ENCODE data around the gene PDHA1. TPM values are rescaled to one million over a fixed set of nuclear protein-coding genes. Genes with fewer than 3 reads are reported as not detected.

The PDHA1 gene
- total RNA-seq (2021): 214 and 219 TPM in 2 replicates
- long read RNA-seq, transcript PDHA1-204 (12 exons, 3,484 nt): minor isoform, 31 of 1,086 reads
- long read RNA-seq, transcript PDHA1-206 (11 exons, 3,310 nt): major isoform, 982 of 1,086 reads
- long read RNA-seq, transcript PDHA1-212 (10 exons, 3,277 nt): minor isoform, 12 of 1,086 reads
- long read RNA-seq, transcript PDHA1-213 (11 exons, 3,391 nt): minor isoform, 10 of 1,086 reads
- long read RNA-seq, partial matches to known transcripts: 20 of 1,086 reads
- long read RNA-seq, other reads (novel, unspliced or antisense): 31 of 1,086 reads

DNA sequence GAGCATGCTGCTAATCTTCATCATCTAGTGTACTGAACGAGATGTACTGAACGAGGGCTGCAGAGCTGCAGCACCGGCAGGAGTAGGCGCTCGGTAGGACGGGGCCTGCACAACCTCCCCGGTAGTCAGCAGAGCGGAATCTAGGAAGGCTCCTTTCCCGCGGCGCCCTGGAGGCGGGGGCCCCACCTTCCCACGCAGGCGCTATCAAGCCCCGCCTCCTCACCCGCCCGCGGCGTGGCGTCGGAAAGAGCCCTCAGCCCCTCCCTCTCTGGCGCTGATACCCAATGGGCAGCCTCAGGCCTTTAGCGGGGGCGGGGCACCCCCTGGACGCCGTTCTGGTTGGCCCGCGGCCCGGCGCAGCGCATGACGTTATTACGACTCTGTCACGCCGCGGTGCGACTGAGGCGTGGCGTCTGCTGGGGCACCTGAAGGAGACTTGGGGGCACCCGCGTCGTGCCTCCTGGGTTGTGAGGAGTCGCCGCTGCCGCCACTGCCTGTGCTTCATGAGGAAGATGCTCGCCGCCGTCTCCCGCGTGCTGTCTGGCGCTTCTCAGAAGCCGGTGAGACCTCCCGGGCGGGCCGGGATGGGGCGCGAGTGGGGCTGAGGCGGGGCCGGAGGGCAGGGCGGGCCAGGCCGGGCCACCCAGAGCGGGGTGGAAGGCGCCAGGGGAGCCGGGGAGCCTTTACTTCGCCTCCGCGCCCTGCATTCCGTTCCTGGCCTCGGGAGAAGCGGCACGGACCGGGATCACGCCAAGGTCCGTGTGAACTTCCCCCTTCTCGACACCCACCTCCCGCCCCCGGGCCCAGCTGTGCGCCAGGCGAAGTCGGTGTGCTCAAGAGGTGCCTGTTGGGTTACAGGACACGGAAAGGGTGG lies at the start of gene PDHA1:
Gene PDHA1, plus strand, starts transcription at position 393 of the 874 bp plus-strand sequence. Its CDS starts 111 bp downstream, at position 504.
- Histone ChIP-seq H3K18ac (ENCODE audit: insufficient read length, low read depth, low read length) (no peak within 1 kb of the TSS), H4K5ac (ENCODE audit: insufficient read length, low read depth, low read length) (no peak within 1 kb of the TSS), H3K9me3 (ENCODE audit: control insufficient read depth, low read depth, low read length) (peaks cover 15% of the 10 kb centered on the region), H3T11ph (ENCODE audit: low read length) (no peak within 1 kb of the TSS), H3K14ac (ENCODE audit: insufficient read depth, low read length) (no peak within 1 kb of the TSS), H2BK20ac (ENCODE audit: low read depth, low read length, poor library complexity, severe bottlenecking) (no peak within 1 kb of the TSS), H2AFZ (ENCODE audit: low read length) (no peak within 1 kb of the TSS), H3K27ac (ENCODE audit: insufficient read length, low read depth, low read length) (no peak within 1 kb of the TSS), H2BK15ac (ENCODE audit: low read depth, low read length) (no peak within 1 kb of the TSS), H3K23me2 (ENCODE audit: insufficient read length, low read depth, low read length, poor library complexity, severe bottlenecking) (no peaks in the 10 kb centered on the region), H4K91ac (ENCODE audit: insufficient read length, low read depth, low read length) (no peak within 1 kb of the TSS), H3K4ac (ENCODE audit: low read depth, low read length) (no peak within 1 kb of the TSS), H3K79me1 (ENCODE audit: insufficient read depth, low read depth, low read length, poor library complexity, severe bottlenecking) (no peaks in the 10 kb centered on the region), H3K4me1 (ENCODE audit: insufficient read depth, low read length) (no peaks in the 10 kb centered on the region; the same call in 1 of the 2 replicates), H3K9ac (ENCODE audit: extremely low read depth, insufficient read length, low read length) (peak within 1 kb of the TSS; percentile 34), H3K79me2 (ENCODE audit: insufficient read depth, low read length) (peaks cover 11% of the 10 kb centered on the region), H2BK120ac (ENCODE audit: low read depth, low read length, poor library complexity, severe bottlenecking) (no peak within 1 kb of the TSS), H4K20me1 (ENCODE audit: control insufficient read depth, insufficient read depth, insufficient read length) (no peaks in the 10 kb centered on the region), H4K8ac (replicated peaks; ENCODE audit: insufficient read length, low read depth, low read length) (no peak within 1 kb of the TSS), H3K27me3 (ENCODE audit: insufficient read depth, low read length) (no peaks in the 10 kb centered on the region), H3K4me2 (ENCODE audit: insufficient read depth, insufficient read length, low read length) (peak within 1 kb of the TSS; percentile 48), H3K56ac (ENCODE audit: insufficient read length, low read depth, low read length) (no peak within 1 kb of the TSS), H2BK5ac (ENCODE audit: insufficient read length, low read length) (no peak within 1 kb of the TSS), H2BK12ac (ENCODE audit: insufficient read length, low read depth, low read length) (no peak within 1 kb of the TSS), H2AK5ac (ENCODE audit: insufficient read length, low read length) (no peak within 1 kb of the TSS), H3K23ac (ENCODE audit: insufficient read length, low read depth, low read length) (no peak within 1 kb of the TSS)
- peak within 1 kb of the TSS in 2 of 3 experiments; percentile 15 to 85; a peak in 2 of 7 replicates for H3K27ac Mint-ChIP-seq
- H3K9me3 Mint-ChIP-seq: peaks cover 67 to 69% of the 10 kb centered on the region in 2 experiments
- peaks cover 0 to 8% (median 6%) of the 10 kb centered on the region in 3 experiments; a peak in 3 of 7 replicates for H3K36me3 Mint-ChIP-seq (ENCODE audit: insufficient read depth in 1 of 3, low read depth in 3 of 3)
- H3K27me3 Mint-ChIP-seq (ENCODE audit: low read depth): peaks cover 8% of the 10 kb centered on the region; the same call in 1 of the 2 replicates
- no CpG with 5 or more reads among the region's 81 CpGs for WGBS (ENCODE audit: extremely low coverage, insufficient read length, low lambda C conversion rate)
- TF ChIP-seq, protein P1, sequence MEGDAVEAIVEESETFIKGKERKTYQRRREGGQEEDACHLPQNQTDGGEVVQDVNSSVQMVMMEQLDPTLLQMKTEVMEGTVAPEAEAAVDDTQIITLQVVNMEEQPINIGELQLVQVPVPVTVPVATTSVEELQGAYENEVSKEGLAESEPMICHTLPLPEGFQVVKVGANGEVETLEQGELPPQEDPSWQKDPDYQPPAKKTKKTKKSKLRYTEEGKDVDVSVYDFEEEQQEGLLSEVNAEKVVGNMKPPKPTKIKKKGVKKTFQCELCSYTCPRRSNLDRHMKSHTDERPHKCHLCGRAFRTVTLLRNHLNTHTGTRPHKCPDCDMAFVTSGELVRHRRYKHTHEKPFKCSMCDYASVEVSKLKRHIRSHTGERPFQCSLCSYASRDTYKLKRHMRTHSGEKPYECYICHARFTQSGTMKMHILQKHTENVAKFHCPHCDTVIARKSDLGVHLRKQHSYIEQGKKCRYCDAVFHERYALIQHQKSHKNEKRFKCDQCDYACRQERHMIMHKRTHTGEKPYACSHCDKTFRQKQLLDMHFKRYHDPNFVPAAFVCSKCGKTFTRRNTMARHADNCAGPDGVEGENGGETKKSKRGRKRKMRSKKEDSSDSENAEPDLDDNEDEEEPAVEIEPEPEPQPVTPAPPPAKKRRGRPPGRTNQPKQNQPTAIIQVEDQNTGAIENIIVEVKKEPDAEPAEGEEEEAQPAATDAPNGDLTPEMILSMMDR (conservative IDR thresholded peaks at IDR 0.05): no peak
- peak; percentile 91 for DNase-seq
- H3K4me1 Mint-ChIP-seq: peaks cover 7 to 9% of the 10 kb centered on the region in 2 experiments
- peak within 1 kb of the TSS; percentile 81 to 86 for H3K4me3 Mint-ChIP-seq

All from H9 (cell line).